Measurements from ENCODE around the gene RPS6KA3. TPM values are rescaled to one million over a fixed set of nuclear protein-coding genes. Genes with fewer than 3 reads are reported as not detected.
"Not testable (repeated sequence)": the region's sequence is repeated elsewhere in the genome, so short reads cannot be mapped to it uniquely, and the experiment has no call there.

The RPS6KA3 gene
- total and polyA plus RNA-seq, 10 donors = 8.4 to 85.9 (median 60.4) TPM

DNA sequence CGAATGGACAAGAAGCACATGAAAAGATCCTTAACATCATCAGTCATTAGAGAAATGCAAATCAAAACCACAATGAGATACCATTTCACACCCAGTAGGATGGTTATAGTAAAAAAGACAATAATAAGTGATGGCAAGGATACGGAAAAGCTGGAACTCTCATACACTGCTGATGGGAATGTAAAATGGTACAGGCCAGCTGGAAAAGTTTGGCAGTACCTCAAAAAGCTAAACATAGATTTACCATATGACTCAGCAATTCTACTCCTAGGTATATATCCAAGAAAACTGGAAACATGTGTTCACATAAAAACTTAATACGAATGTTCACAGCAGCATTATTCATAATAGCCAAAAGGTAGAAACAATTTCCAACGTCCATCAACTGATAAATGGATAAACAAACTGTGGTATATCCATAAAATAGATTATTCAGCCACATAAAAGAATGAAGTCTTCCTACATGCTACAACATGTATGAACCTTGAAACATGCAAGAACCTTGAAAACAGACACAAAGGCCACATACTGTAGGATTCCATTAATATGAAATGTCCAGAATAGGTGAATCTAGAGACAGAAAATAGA is 11.9 kb downstream of the RPS6KA3 start:
- Histone ChIP-seq H3K27me3 (replicated peaks in 1 of 7) (no peaks in the 10 kb centered on the region), H3K36me3 (peaks cover 0 to 6% (median 0%) of the 10 kb centered on the region in 6 donors), H3K4me1 (peaks cover 3 to 63% (median 17%) of the 10 kb centered on the region in 6 donors), H3K9me3 (no peaks in the 10 kb centered on the region), H3K27ac (no peak overlapping the region), H3K4me3 (no peak overlapping the region)
- 74 to 89% (median 76%) methylated on average over 4 of the region's 4 CpGs for WGBS, 5 donors
- intact Hi-C loops (cut with DNase I; ENCODE audit: low total_unique reads) = loop anchor here (5.0 kb wide), 1 partner anchor 192 kb away; no protein-coding TSS in a partner anchor
- TF ChIP-seq, protein P1, sequence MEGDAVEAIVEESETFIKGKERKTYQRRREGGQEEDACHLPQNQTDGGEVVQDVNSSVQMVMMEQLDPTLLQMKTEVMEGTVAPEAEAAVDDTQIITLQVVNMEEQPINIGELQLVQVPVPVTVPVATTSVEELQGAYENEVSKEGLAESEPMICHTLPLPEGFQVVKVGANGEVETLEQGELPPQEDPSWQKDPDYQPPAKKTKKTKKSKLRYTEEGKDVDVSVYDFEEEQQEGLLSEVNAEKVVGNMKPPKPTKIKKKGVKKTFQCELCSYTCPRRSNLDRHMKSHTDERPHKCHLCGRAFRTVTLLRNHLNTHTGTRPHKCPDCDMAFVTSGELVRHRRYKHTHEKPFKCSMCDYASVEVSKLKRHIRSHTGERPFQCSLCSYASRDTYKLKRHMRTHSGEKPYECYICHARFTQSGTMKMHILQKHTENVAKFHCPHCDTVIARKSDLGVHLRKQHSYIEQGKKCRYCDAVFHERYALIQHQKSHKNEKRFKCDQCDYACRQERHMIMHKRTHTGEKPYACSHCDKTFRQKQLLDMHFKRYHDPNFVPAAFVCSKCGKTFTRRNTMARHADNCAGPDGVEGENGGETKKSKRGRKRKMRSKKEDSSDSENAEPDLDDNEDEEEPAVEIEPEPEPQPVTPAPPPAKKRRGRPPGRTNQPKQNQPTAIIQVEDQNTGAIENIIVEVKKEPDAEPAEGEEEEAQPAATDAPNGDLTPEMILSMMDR (IDR thresholded peaks at IDR 0.05 in 8 of 11, conservative IDR thresholded peaks at IDR 0.05 in 3 of 11) = no peak
- TF ChIP-seq POLR2A (IDR thresholded peaks at IDR 0.05) (no peak), POLR2AphosphoS5 (IDR thresholded peaks at IDR 0.05) (no peak)
- DNase-seq = no peak

DNA sequence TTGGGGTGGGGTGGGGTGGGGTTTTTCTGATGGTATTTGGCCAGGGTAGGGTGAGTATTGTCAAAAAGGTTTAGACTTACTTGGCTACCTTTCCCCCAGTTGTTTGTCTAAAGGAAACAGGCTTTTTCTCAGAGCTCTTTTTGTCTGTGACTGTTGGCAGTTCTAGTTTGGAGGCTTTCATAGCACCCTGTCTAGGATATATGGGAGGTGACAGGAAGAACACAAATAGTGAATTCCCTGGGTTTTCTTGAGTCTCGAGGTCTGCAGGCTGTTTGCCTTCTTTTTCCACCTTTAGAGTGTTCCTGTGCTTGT is 13.5 kb downstream of the RPS6KA3 start:
- WGBS, 5 donors = 17 to 36% (median 29%) methylated on average over 1 of the region's 1 CpG
- H3K27ac ChIP-seq = peak overlapping the region in 1 of 8 donors; percentile 33

GRCh38 chrX:20252381-20253231 is 14.1 kb downstream of the RPS6KA3 start:
- Histone ChIP-seq H3K27ac (peak overlapping the region in 2 of 8 donors; percentile 33 to 41), H3K4me3 (no peak overlapping the region), H3K27me3 (replicated peaks in 1 of 7) (no peaks in the 10 kb centered on the region), H3K4me1 (peaks cover 0 to 52% (median 8%) of the 10 kb centered on the region in 6 donors), H3K9me3 (no peaks in the 10 kb centered on the region), H3K36me3 (peaks cover 0 to 6% (median 0%) of the 10 kb centered on the region in 6 donors)
- intact Hi-C loops (cut with DNase I; ENCODE audit: low total_unique reads) = loop anchor here (5.0 kb wide), 1 partner anchor 195 kb away; no protein-coding TSS in a partner anchor
- WGBS, 5 donors = 61 to 73% (median 67%) methylated on average over 5 to 6 of the region's 6 CpGs
- DNase-seq = peak; percentile 82
- TF ChIP-seq POLR2AphosphoS5 (IDR thresholded peaks at IDR 0.05) = peak in 1 of 3 donors; percentile 39
- TF ChIP-seq POLR2A (IDR thresholded peaks at IDR 0.05) = no peak
- TF ChIP-seq, protein P1 (IDR thresholded peaks at IDR 0.05 in 8 of 11, conservative IDR thresholded peaks at IDR 0.05 in 3 of 11) = peak; percentile 39 to 75 (median 63)

More for the DNA sequence above, 13.5 kb downstream of the RPS6KA3 start:
- H3K9me3 ChIP-seq = no peaks in the 10 kb centered on the region
- TF ChIP-seq, protein P1 (IDR thresholded peaks at IDR 0.05 in 8 of 11, conservative IDR thresholded peaks at IDR 0.05 in 3 of 11) = peak in 2 of 11 experiments; percentile 5 to 23
- TF ChIP-seq POLR2AphosphoS5 (IDR thresholded peaks at IDR 0.05) (no peak), POLR2A (IDR thresholded peaks at IDR 0.05) (no peak)
- H3K4me3 ChIP-seq = no peak overlapping the region
- H3K4me1 ChIP-seq = peaks cover 0 to 58% (median 8%) of the 10 kb centered on the region in 6 donors
- peaks cover 0 to 6% (median 0%) of the 10 kb centered on the region in 6 donors for H3K36me3 ChIP-seq
- intact Hi-C loops (cut with DNase I; ENCODE audit: low total_unique reads) = loop anchor here (5.0 kb wide), 1 partner anchor 194 kb away; no protein-coding TSS in a partner anchor
- H3K27me3 ChIP-seq (replicated peaks in 1 of 7) = no peaks in the 10 kb centered on the region
- DNase-seq = no peak

DNA sequence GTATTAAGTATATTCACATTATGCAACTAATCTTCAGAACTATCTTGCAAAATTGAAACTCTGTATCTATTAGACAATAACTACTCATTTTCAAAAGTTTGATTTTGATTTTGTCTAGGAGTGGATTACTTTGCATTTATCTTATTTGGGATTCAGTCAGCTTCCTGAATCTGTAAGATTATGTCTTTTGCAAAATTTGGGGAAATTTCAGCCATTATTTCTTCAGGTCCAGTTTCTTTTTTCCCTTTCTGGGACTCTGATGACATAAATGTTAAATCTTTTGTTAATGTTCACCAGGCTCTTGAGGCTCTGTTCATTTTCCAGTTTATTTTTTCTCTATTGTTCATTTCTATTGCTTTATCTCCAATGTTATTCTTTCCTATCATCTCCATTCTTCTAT is 15.0 kb downstream of the RPS6KA3 start:
- TF ChIP-seq, protein P1 (IDR thresholded peaks at IDR 0.05 in 8 of 11, conservative IDR thresholded peaks at IDR 0.05 in 3 of 11) = no peak
- TF ChIP-seq POLR2A (IDR thresholded peaks at IDR 0.05) (no peak), POLR2AphosphoS5 (IDR thresholded peaks at IDR 0.05) (no peak)
- no peak for DNase-seq
- Histone ChIP-seq H3K9me3 (no peaks in the 10 kb centered on the region), H3K36me3 (peaks cover 0 to 6% (median 0%) of the 10 kb centered on the region in 6 donors), H3K27me3 (replicated peaks in 1 of 7) (no peaks in the 10 kb centered on the region), H3K4me3 (no peak overlapping the region), H3K4me1 (peaks cover 0 to 44% (median 8%) of the 10 kb centered on the region in 6 donors), H3K27ac (no peak overlapping the region)
- intact Hi-C loops (cut with DNase I; ENCODE audit: low total_unique reads) = loop anchor here (5.0 kb wide), 1 partner anchor 196 kb away; no protein-coding TSS in a partner anchor

- H3K27ac ChIP-seq; H3K27me3 ChIP-seq (replicated peaks in 1 of 7); H3K9me3 ChIP-seq; H3K36me3 ChIP-seq; DNase-seq; H3K4me3 ChIP-seq: not testable (repeated sequence)
- intact Hi-C loops (cut with DNase I; ENCODE audit: low total_unique reads) = loop anchor here (5.0 kb wide), 1 partner anchor 197 kb away; no protein-coding TSS in a partner anchor
- peaks cover 0 to 43% (median 8%) of the 10 kb centered on the region in 6 donors for H3K4me1 ChIP-seq
Measured at GRCh38 chrX:20250146-20250545, 16.6 kb downstream of the RPS6KA3 start.

Data from spleen (tissue), 11 donors.